IMR-90 (cell line): ENCODE data around the gene BICD1. TPM values are rescaled to one million over a fixed set of nuclear protein-coding genes. Genes with fewer than 3 reads are reported as not detected.

ENCODE experiments used
- ATAC-seq: fragments of 200-7000 bp; cut with Tn5 transposase; 2 replicates; pipeline ENCODE4 v1.9.1; 2020; ENCODE audit warnings: low read depth, mild to moderate bottlenecking, moderate library complexity
- BruUV-seq: library from RNA; stranded (reverse); fragments of 400-500 nt; replicated peaks from 2 replicates; lab custom pipeline; 2021; lab: Mats Ljungman, UMichigan
- CTCF ChIA-PET: fragments of 300-600 bp; formaldehyde crosslinking; extraction: SDS; loops from one replicate; lab custom pipeline; 2021; ENCODE audit warnings: antibody characterized with exemption; lab: Yijun Ruan, JAX
- POLR2A ChIA-PET: fragments of 300-600 bp; sonication (Branson Sonifier 250); formaldehyde crosslinking; loops from one replicate; lab custom pipeline; 2022; ENCODE audit warnings: antibody characterized with exemption; ENCODE audit not compliant: unreplicated experiment; lab: Charles Lee
- DNase-seq: peaks from one replicate; pipeline ENCODE4 v3.0.0; 2013
- H2AFZ ChIP-seq: replicated peaks from 2 replicates; pipeline ENCODE3; 2013; ENCODE audit warnings: low read length, mild to moderate bottlenecking; ENCODE audit not compliant: poor library complexity
- H2AK5ac ChIP-seq: 2 replicates; pipeline ENCODE4 v1.6.1; 2013; ENCODE audit warnings: low read depth, low read length, inconsistent platforms
- H2AK9ac ChIP-seq: replicated peaks from 2 replicates; pipeline ENCODE3; 2013; ENCODE audit warnings: mild to moderate bottlenecking, low read depth, low read length, moderate library complexity; ENCODE audit not compliant: poor library complexity
- H2BK120ac ChIP-seq: 2 replicates; pipeline ENCODE4 v1.6.1; 2013; ENCODE audit warnings: low read depth, low read length, inconsistent platforms
- H2BK15ac ChIP-seq: 3 replicates; pipeline ENCODE4 v1.6.1; 2013; ENCODE audit warnings: low read depth, low read length, inconsistent platforms
- H2BK20ac ChIP-seq: 2 replicates; pipeline ENCODE4 v1.6.1; 2013; ENCODE audit warnings: low read depth, mild to moderate bottlenecking, inconsistent platforms, low read length, moderate library complexity
- H2BK5ac ChIP-seq: 2 replicates; pipeline ENCODE4 v1.6.1; 2013; ENCODE audit warnings: mild to moderate bottlenecking, low read depth, low read length, inconsistent platforms; ENCODE audit not compliant: poor library complexity, severe bottlenecking
- H3K14ac ChIP-seq: replicated peaks from 2 replicates; pipeline ENCODE4 v1.6.1; 2013; ENCODE audit warnings: low read depth, low read length, inconsistent platforms
- H3K18ac ChIP-seq: 2 replicates; pipeline ENCODE4 v1.6.1; 2013; ENCODE audit warnings: low read depth, low read length, control low read depth
- H3K23ac ChIP-seq: 2 replicates; pipeline ENCODE4 v1.6.1; 2013; ENCODE audit warnings: low read depth, low read length, inconsistent platforms
- H3K27ac ChIP-seq: 2 replicates; pipeline ENCODE4 v1.5.1; 2013; ENCODE audit warnings: mild to moderate bottlenecking, control low read depth, low read length; ENCODE audit not compliant: insufficient read depth
- H3K27me3 ChIP-seq: 2 replicates; pipeline ENCODE4 v1.6.1; 2013; ENCODE audit warnings: low read length; ENCODE audit not compliant: control insufficient read depth, insufficient read depth
- H3K36me3 ChIP-seq: 2 replicates; pipeline ENCODE4 v1.6.1; 2013; ENCODE audit warnings: low read length, mixed read lengths; ENCODE audit not compliant: control insufficient read depth, insufficient read depth
- H3K4ac ChIP-seq: 2 replicates; pipeline ENCODE4 v1.6.1; 2013; ENCODE audit warnings: low read depth, low read length, inconsistent platforms
- H3K4me1 ChIP-seq: 2 replicates; pipeline ENCODE4 v1.6.1; 2013; ENCODE audit warnings: low read length, mixed read lengths; ENCODE audit not compliant: control insufficient read depth, insufficient read depth
- H3K4me2 ChIP-seq: 2 replicates; pipeline ENCODE4 v1.6.1; 2013; ENCODE audit warnings: low read depth, mild to moderate bottlenecking, control low read depth, low read length, moderate library complexity
- H3K4me3 ChIP-seq: 2 replicates; pipeline ENCODE4 v1.5.1; 2013; ENCODE audit warnings: low read depth, mild to moderate bottlenecking, control low read depth, low read length, moderate library complexity; ENCODE audit not compliant: insufficient read depth
- H3K56ac ChIP-seq: 2 replicates; pipeline ENCODE4 v1.6.1; 2013; ENCODE audit warnings: low read length, inconsistent platforms; ENCODE audit not compliant: insufficient read depth; ENCODE audit errors: extremely low read depth
- H3K79me1 ChIP-seq, 2 experiments: 2 replicates each; pipeline ENCODE4 v1.6.1; 2013; ENCODE audit warnings: low read length in 2 of 2, inconsistent platforms in 1 of 2, low read depth in 1 of 2
- H3K9ac ChIP-seq: 2 replicates; pipeline ENCODE4 v1.6.1; 2013; ENCODE audit warnings: low read depth, low read length, control low read depth
- H3K9me1 ChIP-seq: 2 replicates; pipeline ENCODE4 v1.6.1; 2013; ENCODE audit warnings: low read length, inconsistent platforms; ENCODE audit not compliant: insufficient read depth
- H3K9me3 ChIP-seq: 2 replicates; pipeline ENCODE4 v1.6.1; 2013; ENCODE audit warnings: low read length; ENCODE audit not compliant: control insufficient read depth, insufficient read depth
- H4K20me1 ChIP-seq: 2 replicates; pipeline ENCODE4 v1.6.1; 2013; ENCODE audit warnings: low read length, inconsistent platforms; ENCODE audit not compliant: insufficient read depth
- H4K5ac ChIP-seq: 2 replicates; pipeline ENCODE4 v1.6.1; 2013; ENCODE audit warnings: mild to moderate bottlenecking, low read depth, low read length, control low read depth
- H4K8ac ChIP-seq, 2 experiments: 2 replicates each; pipeline ENCODE4 v1.6.1; 2013; ENCODE audit warnings: low read depth in 2 of 2, low read length in 2 of 2, control low read depth in 1 of 2, inconsistent platforms in 1 of 2
- H4K91ac ChIP-seq: 2 replicates; pipeline ENCODE4 v1.6.1; 2013; ENCODE audit warnings: low read depth, low read length, inconsistent platforms; ENCODE audit not compliant: insufficient read depth
- CEBPB ChIP-seq: IDR thresholded peaks from 2 replicates; pipeline ENCODE4 v1.6.1; 2012; ENCODE audit warnings: low read depth, low read length, improper control_type of control experiment
- CHD1 ChIP-seq: IDR thresholded peaks from 2 replicates; pipeline ENCODE4 v1.6.1; 2012; ENCODE audit warnings: low read depth, low read length, improper control_type of control experiment
- FOS ChIP-seq: fragments of 150-350 bp; IDR thresholded peaks from 2 replicates; pipeline ENCODE4 v1.6.1; 2016; ENCODE audit warnings: low read depth, low read length
- MAFK ChIP-seq: IDR thresholded peaks from 2 replicates; pipeline ENCODE4 v1.6.1; 2012; ENCODE audit warnings: low read depth, low read length, improper control_type of control experiment
- MAZ ChIP-seq: IDR thresholded peaks from 2 replicates; pipeline ENCODE4 v1.6.1; 2012; ENCODE audit warnings: low read depth, mild to moderate bottlenecking, low read length, improper control_type of control experiment, moderate library complexity, borderline replicate concordance
- MXI1 ChIP-seq: IDR thresholded peaks from 2 replicates; pipeline ENCODE4 v1.6.1; 2012; ENCODE audit warnings: low read depth, mild to moderate bottlenecking, low read length, moderate library complexity, borderline replicate concordance
- NFE2L2 ChIP-seq: fragments of 150-350 bp; IDR thresholded peaks from 2 replicates; pipeline ENCODE4 v1.6.1; 2016; ENCODE audit warnings: low read depth, mild to moderate bottlenecking, low read length
- POLR2A ChIP-seq: IDR thresholded peaks from 2 replicates; pipeline ENCODE4 v1.6.1; 2012; ENCODE audit warnings: mild to moderate bottlenecking, low read depth, low read length
- USF2 ChIP-seq: fragments of 150-350 bp; IDR thresholded peaks from 2 replicates; pipeline ENCODE4 v1.6.1; 2017; ENCODE audit warnings: mild to moderate bottlenecking, antibody characterized with exemption, low read length, low read depth
- WGBS, 2 experiments: methylation state at CpG; one replicate each; pipeline versions ENCODE4 v1.1.5 to v1.1.7; 2013; ENCODE audit warnings: missing lambda C conversion rate in 2 of 2; ENCODE audit not compliant: insufficient read length in 1 of 2; ENCODE audit errors: extremely low coverage in 2 of 2; 5-methylcytosine and 5-hydroxymethylcytosine counted together
- dilution Hi-C: fragments of 300-500 bp; cut with HindIII; formaldehyde crosslinking; loops from one replicate; pipeline ENCODE4 v1.14.3; 2018; ENCODE audit warnings: low sequenced_read_pairs; ENCODE audit not compliant: unreplicated experiment
- in situ Hi-C: fragments of 300-500 bp; cut with MboI; formaldehyde crosslinking; loops from 3 replicates; pipeline ENCODE4 v1.14.3; 2019; ENCODE audit warnings: low sequenced_read_pairs, inconsistent platforms, mixed read lengths
- intact Hi-C: fragments of 100-400 bp; cut with micrococcal nuclease; formaldehyde crosslinking; loops from 2 replicates; pipeline ENCODE4 v1.10.0; 2022
- polyA plus RNA-seq, 3 experiments: library from polyadenylated mRNA; depleted of rRNA; stranded (reverse); fragments of >200 nt; gene quantifications; 2 replicates each; pipeline ENCODE4 v1.2.3, GENCODE V29; 2012; ENCODE audit warnings: low replicate concordance in 1 of 3
- total RNA-seq: library from RNA; depleted of rRNA; stranded (reverse); fragments of >200 nt; gene quantifications from 2 replicates; pipeline ENCODE4 v1.2.3, GENCODE V29; 2012

BICD1 gene
- total and polyA plus RNA-seq, 2 of the 4 experiments (the other 2 are of a cell fraction) = 17.2 to 21.8 TPM

GRCh38 chr12:32107359-32108267 is 966 bp downstream of the BICD1 start:
- H4K20me1 ChIP-seq = peaks cover 5% of the 10 kb centered on the region
- H2AK9ac ChIP-seq = peak overlapping the region; percentile 88
- H3K79me1 ChIP-seq = peaks cover 0 to 29% of the 10 kb centered on the region in 2 experiments; a peak in 2 of 4 replicates
- peak overlapping the region; percentile 86 for H3K56ac ChIP-seq
- peak overlapping the region; percentile 86; the same call in 2 of the 3 replicates for H2BK15ac ChIP-seq
- H4K8ac ChIP-seq = peak overlapping the region; percentile 84 to 98
- WGBS, 2 experiments = 0% methylated on average over 2 of the region's 14 CpGs; no CpG with 5 or more reads in 1 of the 2 experiments
- peak overlapping the region; percentile 97 for H3K4ac ChIP-seq
- H3K4me3 ChIP-seq = peak overlapping the region; percentile 85
- H3K36me3 ChIP-seq = peaks cover 4% of the 10 kb centered on the region; the same call in 1 of the 2 replicates
- H3K23ac ChIP-seq = peak overlapping the region; percentile 99
- in situ Hi-C loops (no loop called here), dilution Hi-C loops (no loop called here), intact Hi-C loops (loop anchor here (2.0 to 5.0 kb wide), 4 partner anchors 47 to 455 kb away; no protein-coding TSS in a partner anchor)
- peak overlapping the region; percentile 96 for H2AFZ ChIP-seq
- peak overlapping the region; percentile 97 for H2BK5ac ChIP-seq
- BruUV-seq = TSS peak; percentile 59
- peak overlapping the region; percentile 95 for H3K18ac ChIP-seq
- peak overlapping the region; percentile 88 for H2BK120ac ChIP-seq
- peak overlapping the region; percentile 96 for H4K91ac ChIP-seq
- TF ChIP-seq CEBPB = peak; percentile 65
- TF ChIP-seq MAFK = peak; percentile 14
- peak; percentile 45 for TF ChIP-seq FOS
- 0 out of 2 replicates have a peak, but pooled peaks have one; percentile 18 for TF ChIP-seq CHD1
- no peak for TF ChIP-seq USF2
- 0 out of 2 replicates have a peak, but pooled peaks have one; percentile 12 for TF ChIP-seq MAZ
- TF ChIP-seq NFE2L2 = peak; percentile 56; the same call in 1 of the 2 replicates
- no peak for TF ChIP-seq MXI1
- TF ChIP-seq POLR2A = peak; percentile 82
- peaks cover 4% of the 10 kb centered on the region for H3K9me1 ChIP-seq
- H2AK5ac ChIP-seq = peak overlapping the region; percentile 94
- peak; percentile 18 for ATAC-seq
- peak; percentile 80 for DNase-seq
- H3K9me3 ChIP-seq = no peaks in the 10 kb centered on the region
- H2BK20ac ChIP-seq = peak overlapping the region; percentile 92
- peak overlapping the region; percentile 97 for H3K14ac ChIP-seq
- H3K4me2 ChIP-seq = peak overlapping the region; percentile 98
- ChIA-PET CTCF (interaction anchor here (0.7 to 0.9 kb wide), 2 partner anchors 17 to 24 kb away, joined by 3 read pairs; no protein-coding TSS in a partner anchor), POLR2A (interaction anchor here (0.7 to 1.9 kb wide), 3 partner anchors 23 to 55 kb away, joined by 3 to 5 read pairs (median 5); no protein-coding TSS in a partner anchor)
- peak overlapping the region; percentile 91 for H3K27ac ChIP-seq
- H3K9ac ChIP-seq = peak overlapping the region; percentile 93
- H4K5ac ChIP-seq = peak overlapping the region; percentile 84
- H3K4me1 ChIP-seq = peaks cover 4% of the 10 kb centered on the region
- no peaks in the 10 kb centered on the region for H3K27me3 ChIP-seq
